ENCODE measurements around the gene TMEM254.
"Not testable (repeated sequence)": the region's sequence is repeated elsewhere in the genome, so short reads cannot be mapped to it uniquely, and the experiment has no call there.

DNA sequence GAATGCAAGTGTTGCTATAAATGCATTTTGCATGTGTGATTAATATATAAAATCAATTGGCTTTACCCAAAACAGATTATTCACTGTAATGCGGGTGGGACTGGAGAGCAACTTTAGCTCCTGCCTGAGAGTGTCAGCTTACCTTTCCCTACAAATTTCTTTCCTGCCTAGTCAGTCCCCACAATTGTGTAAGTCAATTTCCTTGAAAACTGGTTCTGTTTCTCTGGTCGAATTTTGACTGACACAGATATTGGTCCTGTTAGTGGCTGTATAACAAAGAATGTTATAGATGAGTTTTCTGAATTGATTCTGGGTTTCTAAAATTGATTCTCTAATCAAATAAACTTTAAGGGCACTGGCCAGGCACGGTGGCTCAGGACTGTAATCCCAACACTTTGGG, 43.0 kb upstream of the TMEM254 start:
- TF ChIP-seq CTCF (IDR thresholded peaks at IDR 0.05; ENCODE audit: low read depth, low read length, poor library complexity, severe bottlenecking); EZH2phosphoT487 (IDR thresholded peaks at IDR 0.05; ENCODE audit: borderline replicate concordance, low read length): not testable (repeated sequence)
